Erythroblast (primary cell): ENCODE results near the gene CSNK1D.

Experiments used
- GATA1 ChIP-seq: IDR thresholded peaks from 2 replicates; pipeline ENCODE4 v1.6.1; 2011; ENCODE audit warnings: low read depth, mild to moderate bottlenecking, control low read depth, low read length, moderate library complexity
- POLR2A ChIP-seq: IDR thresholded peaks from 2 replicates; pipeline ENCODE4 v1.6.1; 2011; ENCODE audit warnings: mild to moderate bottlenecking, low read length

GRCh38 chr17:82200135-82200534 lies 73.4 kb downstream of the CSNK1D start:
- TF ChIP-seq POLR2A (no peak), GATA1 (no peak)
